HepG2 (cell line): ENCODE measurements around the gene WBP1. TPM values are rescaled to one million over a fixed set of nuclear protein-coding genes. Genes with fewer than 3 reads are reported as not detected.

Experiments
- EED ChIP-seq: sonication (generic); formaldehyde crosslinking; IDR thresholded peaks from 2 replicates; pipeline ENCODE4 v1.5.0; 2020; ENCODE audit warnings: mild to moderate bottlenecking, missing genetic modification reagents
- ERF ChIP-seq: IDR thresholded peaks from 2 replicates; pipeline ENCODE4 v1.6.1; 2018; ENCODE audit warnings: missing biosample characterization, missing genetic modification reagents
- EZH2 ChIP-seq: conservative IDR thresholded peaks from 2 replicates; pipeline ENCODE4 v1.6.1; 2012; ENCODE audit warnings: mild to moderate bottlenecking, low read depth, low read length, moderate library complexity
- GATAD1 ChIP-seq: IDR thresholded peaks from 2 replicates; pipeline ENCODE4 v1.6.1; 2016; ENCODE audit warnings: missing genetic modification reagents, missing compliant biosample characterization
- IRF9 ChIP-seq: sonication (generic); formaldehyde crosslinking; IDR thresholded peaks from 2 replicates; pipeline ENCODE4 v1.8.0; 2022; ENCODE audit warnings: missing genetic modification reagents, mild to moderate bottlenecking, borderline replicate concordance
- KAT8 ChIP-seq: IDR thresholded peaks from 2 replicates; pipeline ENCODE4 v1.6.1; 2016; ENCODE audit warnings: missing genetic modification reagents, missing compliant biosample characterization
- MAFK ChIP-seq, 2 experiments: IDR thresholded peaks in 1 of 2; conservative IDR thresholded peaks in 1 of 2; 2 replicates each; pipeline ENCODE4 v1.6.1; 2011; ENCODE audit warnings: improper control_type of control experiment in 2 of 2, low read length in 2 of 2
- MBD4 ChIP-seq: IDR thresholded peaks from 2 replicates; pipeline ENCODE4 v1.6.1; 2012; ENCODE audit warnings: low read length, inconsistent platforms, borderline replicate concordance
- TAF15 ChIP-seq: fragments of 200-400 bp; formaldehyde crosslinking; IDR thresholded peaks from one replicate; pipeline ENCODE4 v1.6.1; 2018; ENCODE audit warnings: mild to moderate bottlenecking, low read depth, low read length; ENCODE audit not compliant: poor library complexity, severe bottlenecking
- WIZ ChIP-seq: sonication (generic); formaldehyde crosslinking; IDR thresholded peaks from 2 replicates; pipeline ENCODE4 v1.5.1; 2020; ENCODE audit warnings: mild to moderate bottlenecking, missing genetic modification reagents
- ZBTB40 ChIP-seq, 2 experiments: fragments of 450-650 bp in 1 of 2; sonication (generic) in 1 of 2; formaldehyde crosslinking in 1 of 2; IDR thresholded peaks; 2 replicates each; pipeline versions ENCODE4 v1.6.1 to v1.8.0; 2016 to 2022; ENCODE audit warnings: antibody characterized with exemption in 1 of 2, mild to moderate bottlenecking in 1 of 2, missing genetic modification reagents in 1 of 2
- ZFP1 ChIP-seq: IDR thresholded peaks from 2 replicates; pipeline ENCODE4 v1.6.1; 2016
- ZNF143 ChIP-seq: sonication (generic); formaldehyde crosslinking; IDR thresholded peaks from 2 replicates; pipeline ENCODE4 v1.4.0; 2020; ENCODE audit warnings: missing genetic modification reagents
- ZNF720 ChIP-seq: sonication (generic); formaldehyde crosslinking; IDR thresholded peaks from 2 replicates; pipeline ENCODE4 v1.4.0; 2020; ENCODE audit warnings: missing genetic modification reagents
- ZNF816 ChIP-seq: sonication (generic); formaldehyde crosslinking; IDR thresholded peaks from 2 replicates; pipeline ENCODE4 v1.8.0; 2022; ENCODE audit warnings: missing genetic modification reagents, mild to moderate bottlenecking, borderline replicate concordance
- polyA plus RNA-seq, 8 experiments: library from polyadenylated mRNA; depleted of rRNA in 3 of 8; stranded (reverse) in 7 of 8; unstranded in 1 of 8; fragments of >200 nt; fragmentation: Illumina TruSeq in 4 of 8; extraction: Trizol in 4 of 8; gene quantifications; 2 replicates each; pipeline versions ENCODE4 v1.2.1 to v1.2.3, GENCODE V29; 2011 to 2016; ENCODE audit warnings: low read depth in 4 of 8, missing spikeins in 1 of 8, mixed read lengths in 1 of 8; ENCODE audit not compliant: insufficient read depth in 1 of 8
- total RNA-seq, 5 experiments: library from RNA; depleted of rRNA; stranded (reverse); fragments of >200 nt; fragmentation: Illumina TruSeq; extraction: Trizol; gene quantifications; 2 replicates each; pipeline ENCODE4 v1.2.3, GENCODE V29; 2016; ENCODE audit warnings: low read depth in 1 of 5
- TF ChIP-seq, protein P1 (sequence below): sonication (generic); formaldehyde crosslinking; IDR thresholded peaks from 2 replicates; pipeline ENCODE4 v1.4.0; 2020; ENCODE audit warnings: missing genetic modification reagents
- TF ChIP-seq, protein P2 (sequence below): sonication (generic); formaldehyde crosslinking; IDR thresholded peaks from 2 replicates; pipeline ENCODE4 v1.9.0; 2021; ENCODE audit warnings: missing genetic modification reagents, borderline replicate concordance

WBP1 gene
- total and polyA plus RNA-seq, 2 of the 13 experiments (the other 11 are each of a cell fraction or from before 2014, with no cell fraction given): 38.8 to 85.7 TPM

DNA sequence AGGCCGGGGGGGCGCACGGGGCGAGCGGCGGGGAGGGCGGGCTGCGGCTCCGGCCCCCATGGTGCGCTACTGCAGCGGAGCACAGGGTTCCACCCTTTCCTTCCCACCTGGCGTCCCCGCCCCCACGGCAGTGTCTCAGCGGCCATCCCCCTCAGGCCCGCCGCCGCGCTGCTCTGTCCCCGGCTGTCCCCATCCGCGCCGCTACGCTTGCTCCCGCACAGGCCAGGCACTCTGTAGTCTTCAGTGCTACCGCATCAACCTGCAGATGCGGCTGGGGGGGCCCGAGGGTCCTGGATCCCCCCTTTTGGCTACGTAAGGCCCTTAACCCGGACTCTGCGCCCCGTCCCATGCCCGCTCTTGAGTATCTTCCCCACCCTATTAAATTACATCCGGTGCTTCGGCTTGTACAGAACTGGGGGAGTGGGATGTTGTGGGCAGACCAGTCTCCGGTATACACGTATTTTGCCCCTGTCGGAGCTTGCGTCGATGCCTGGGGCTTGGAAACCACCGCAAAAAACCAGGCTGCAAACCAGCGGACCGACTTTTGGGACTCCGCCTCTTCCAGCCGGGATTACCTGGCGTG is 598 bp upstream of the WBP1 start (continued):
- TF ChIP-seq, protein P1, sequence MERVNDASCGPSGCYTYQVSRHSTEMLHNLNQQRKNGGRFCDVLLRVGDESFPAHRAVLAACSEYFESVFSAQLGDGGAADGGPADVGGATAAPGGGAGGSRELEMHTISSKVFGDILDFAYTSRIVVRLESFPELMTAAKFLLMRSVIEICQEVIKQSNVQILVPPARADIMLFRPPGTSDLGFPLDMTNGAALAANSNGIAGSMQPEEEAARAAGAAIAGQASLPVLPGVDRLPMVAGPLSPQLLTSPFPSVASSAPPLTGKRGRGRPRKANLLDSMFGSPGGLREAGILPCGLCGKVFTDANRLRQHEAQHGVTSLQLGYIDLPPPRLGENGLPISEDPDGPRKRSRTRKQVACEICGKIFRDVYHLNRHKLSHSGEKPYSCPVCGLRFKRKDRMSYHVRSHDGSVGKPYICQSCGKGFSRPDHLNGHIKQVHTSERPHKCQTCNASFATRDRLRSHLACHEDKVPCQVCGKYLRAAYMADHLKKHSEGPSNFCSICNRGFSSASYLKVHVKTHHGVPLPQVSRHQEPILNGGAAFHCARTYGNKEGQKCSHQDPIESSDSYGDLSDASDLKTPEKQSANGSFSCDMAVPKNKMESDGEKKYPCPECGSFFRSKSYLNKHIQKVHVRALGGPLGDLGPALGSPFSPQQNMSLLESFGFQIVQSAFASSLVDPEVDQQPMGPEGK: peak; percentile 97
- TF ChIP-seq ZNF816 (peak; percentile 80; the same call in 1 of the 2 replicates), EED (CRISPR knock-in tag) (no peak), ZFP1 (no peak), WIZ (0 out of 2 replicates have a peak, but pooled peaks have one; percentile 25), KAT8 (CRISPR knock-in tag) (peak; percentile 66), IRF9 (CRISPR knock-in tag) (peak; percentile 74; the same call in 1 of the 2 replicates), GATAD1 (no peak), ZBTB40 (IDR thresholded peaks at IDR 0.05) (no peak), ZBTB40 (CRISPR knock-in tag; IDR thresholded peaks at IDR 0.05) (peak; percentile 63), ERF (CRISPR knock-in tag) (no peak), EZH2 (no peak), MAFK (conservative IDR thresholded peaks at IDR 0.05 in 1 of 2, IDR thresholded peaks at IDR 0.05 in 1 of 2; ENCODE audit: low read length in 2 of 2) (no peak), TAF15 (peak; percentile 55), ZNF143 (CRISPR knock-in tag) (no peak; the same call in 1 of the 2 replicates), MBD4 (no peak), ZNF720 (CRISPR knock-in tag) (peak; percentile 21; the same call in 1 of the 2 replicates)
- TF ChIP-seq, protein P2, sequence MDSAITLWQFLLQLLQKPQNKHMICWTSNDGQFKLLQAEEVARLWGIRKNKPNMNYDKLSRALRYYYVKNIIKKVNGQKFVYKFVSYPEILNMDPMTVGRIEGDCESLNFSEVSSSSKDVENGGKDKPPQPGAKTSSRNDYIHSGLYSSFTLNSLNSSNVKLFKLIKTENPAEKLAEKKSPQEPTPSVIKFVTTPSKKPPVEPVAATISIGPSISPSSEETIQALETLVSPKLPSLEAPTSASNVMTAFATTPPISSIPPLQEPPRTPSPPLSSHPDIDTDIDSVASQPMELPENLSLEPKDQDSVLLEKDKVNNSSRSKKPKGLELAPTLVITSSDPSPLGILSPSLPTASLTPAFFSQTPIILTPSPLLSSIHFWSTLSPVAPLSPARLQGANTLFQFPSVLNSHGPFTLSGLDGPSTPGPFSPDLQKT (CRISPR knock-in tag): no peak
